Activated CD4-positive, alpha-beta T cell treated with anti-CD3 and anti-CD28 coated beads, Interleukin-2, amount 50 U/mL, for 1 hour (primary cell): ENCODE data around the gene CD302.
"Not testable (repeated sequence)": the region's sequence is repeated elsewhere in the genome, so short reads cannot be mapped to it uniquely, and the experiment has no call there.

Experiments
- DNase-seq: peaks from one replicate; pipeline ENCODE4 v3.0.0-alpha.2; 2020

Gene CD302

DNA sequence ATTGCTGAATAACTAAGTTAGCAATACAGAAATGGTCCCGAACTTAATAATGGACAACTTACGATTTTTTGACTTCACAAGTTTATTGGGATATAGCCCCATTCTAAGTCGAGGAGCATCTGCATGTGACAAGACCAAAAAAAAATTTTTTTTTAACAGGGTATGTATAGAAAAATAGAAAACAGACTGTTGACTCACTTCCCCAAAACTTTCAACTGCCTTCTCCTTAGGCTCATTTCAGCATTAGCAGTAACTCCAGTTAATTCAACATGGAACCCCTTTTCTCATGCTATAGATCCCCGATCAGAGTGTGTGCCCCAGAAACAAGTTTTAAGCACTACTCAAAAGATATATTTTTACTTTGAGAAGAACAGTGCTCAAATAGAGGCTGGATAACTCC lies 5.4 kb downstream of the CD302 start:
- no peak for DNase-seq

DNA sequence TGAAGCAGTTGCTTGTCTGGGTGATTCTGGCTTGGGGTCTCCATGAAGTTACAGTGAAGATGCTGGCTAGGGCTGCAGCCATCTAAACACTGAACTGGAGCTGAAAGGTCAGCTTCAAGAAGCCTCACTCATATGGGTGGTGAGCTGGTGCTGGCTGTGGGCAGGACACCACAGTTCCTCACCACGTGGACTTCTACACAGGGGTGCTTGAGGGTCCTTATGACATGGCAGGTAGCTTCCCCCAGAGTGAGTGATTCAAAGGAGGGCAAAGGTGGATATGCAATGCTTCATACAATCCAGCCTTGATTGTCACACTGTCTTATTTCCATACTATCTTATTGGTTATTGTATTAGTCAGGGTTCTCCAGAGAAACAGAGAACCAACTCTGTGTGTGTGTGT lies 6.0 kb downstream of the CD302 start:
- no peak for DNase-seq

DNA sequence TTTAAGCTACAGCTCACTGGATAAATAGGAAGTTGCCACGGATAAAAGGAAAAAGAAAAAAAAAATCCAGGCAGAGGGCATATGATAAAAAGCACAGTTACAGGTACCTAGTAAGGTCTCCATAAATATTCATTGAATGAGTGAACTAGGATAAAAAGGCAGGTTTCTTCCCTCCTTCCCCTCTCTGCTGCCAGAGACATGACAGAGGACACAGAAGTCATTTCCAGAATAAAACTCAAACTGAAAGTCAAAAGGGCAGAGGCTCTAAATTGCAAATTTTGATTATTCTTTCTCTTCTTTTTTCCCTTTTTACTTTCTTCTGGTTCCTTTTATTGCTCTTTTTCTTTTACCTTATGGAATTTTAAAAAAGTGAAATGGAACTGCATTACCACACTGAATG lies 7.7 kb downstream of the CD302 start:
- DNase-seq, result no peak

GRCh38 chr2:159788253-159788652 lies 9.8 kb downstream of the CD302 start:
- no peak for DNase-seq

DNA sequence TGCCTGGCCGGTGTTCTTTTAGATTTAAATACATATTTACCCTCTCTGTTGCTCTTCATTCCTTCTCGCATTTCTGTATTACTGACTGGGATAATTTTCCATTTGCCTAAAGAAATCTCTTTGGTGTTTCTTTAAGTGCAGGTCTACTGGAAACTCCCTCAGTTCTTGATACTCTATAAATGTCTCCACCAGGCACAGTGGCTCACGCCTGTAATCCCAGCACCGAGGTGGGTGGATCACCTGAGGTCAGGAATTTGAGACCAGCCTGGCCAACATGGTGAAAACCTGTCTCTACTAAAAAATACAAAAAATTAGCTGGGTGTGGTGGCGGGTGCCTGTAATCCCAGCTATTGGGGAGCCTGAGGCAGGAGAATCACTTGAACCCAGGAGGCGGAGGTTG lies 10.4 kb downstream of the CD302 start:
- DNase-seq, result not testable (repeated sequence)

DNA sequence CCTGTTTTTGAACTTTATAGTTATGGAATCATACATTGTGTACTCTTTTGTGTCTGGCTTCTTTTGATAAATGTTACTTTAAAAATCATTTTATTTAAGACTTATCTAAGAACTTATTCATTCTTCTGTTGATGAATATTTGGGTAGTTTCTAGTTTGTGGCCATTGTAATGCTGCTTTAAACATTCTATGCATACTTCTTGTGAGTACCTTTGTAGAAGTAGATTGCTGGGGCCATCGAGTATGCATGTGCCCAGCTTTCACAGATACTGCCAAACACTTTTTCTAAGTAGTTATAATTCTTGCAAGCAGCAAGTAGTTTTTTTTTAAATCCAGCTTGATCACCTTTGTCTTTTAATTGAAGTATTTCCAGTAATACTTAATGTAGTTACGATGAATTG lies 11.1 kb downstream of the CD302 start:
- DNase-seq, result no peak

DNA sequence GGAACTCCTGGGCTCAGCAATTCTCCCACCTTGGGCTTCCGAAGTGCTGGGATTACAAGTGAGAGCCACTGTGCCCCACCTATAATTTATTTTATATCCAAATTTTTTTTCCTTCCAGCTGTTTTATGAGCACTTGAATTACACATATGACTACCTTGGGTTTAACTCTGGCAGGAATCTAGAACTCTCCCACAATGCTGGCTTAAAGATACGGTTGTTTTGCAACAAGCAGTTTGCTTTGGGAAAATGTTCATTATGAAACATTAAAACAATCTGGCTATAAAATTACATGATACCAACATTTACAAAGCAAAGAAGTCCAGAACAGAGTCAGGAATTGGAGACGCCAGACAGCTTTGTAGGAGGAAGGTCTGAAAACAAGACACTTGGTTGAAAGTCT lies 12.8 kb downstream of the CD302 start:
- no peak for DNase-seq

DNA sequence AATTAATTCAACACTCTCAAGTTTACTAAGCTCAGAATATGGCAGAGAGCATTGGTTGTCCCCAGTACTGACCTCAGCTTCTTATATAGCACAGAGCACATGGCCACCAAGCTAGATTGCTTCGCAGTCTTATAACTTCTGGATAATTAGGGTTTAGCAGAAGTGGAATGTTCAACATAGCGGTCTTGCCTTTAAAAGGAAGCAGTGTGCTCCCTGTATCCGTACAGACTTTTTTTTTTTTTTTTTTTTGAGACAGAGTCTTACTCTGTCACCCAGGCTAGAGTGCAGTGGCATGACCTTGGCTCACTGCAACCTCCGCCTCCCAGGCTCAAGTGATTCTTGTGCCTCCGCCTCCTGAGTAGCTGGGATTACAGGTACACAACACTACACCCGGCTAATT lies 13.3 kb downstream of the CD302 start:
- DNase-seq, result not testable (repeated sequence)

- DNase-seq, result no peak
Observed at GRCh38 chr2:159783556-159783955, 14.5 kb downstream of the CD302 start.

- no peak for DNase-seq
Observed at GRCh38 chr2:159776321-159776720, 21.7 kb downstream of the CD302 start.

- no peak for DNase-seq
Observed at GRCh38 chr2:159775021-159775420, 23.0 kb downstream of the CD302 start.

GRCh38 chr2:159774370-159774990 lies 23.5 kb downstream of the CD302 start:
- DNase-seq, result no peak

DNA sequence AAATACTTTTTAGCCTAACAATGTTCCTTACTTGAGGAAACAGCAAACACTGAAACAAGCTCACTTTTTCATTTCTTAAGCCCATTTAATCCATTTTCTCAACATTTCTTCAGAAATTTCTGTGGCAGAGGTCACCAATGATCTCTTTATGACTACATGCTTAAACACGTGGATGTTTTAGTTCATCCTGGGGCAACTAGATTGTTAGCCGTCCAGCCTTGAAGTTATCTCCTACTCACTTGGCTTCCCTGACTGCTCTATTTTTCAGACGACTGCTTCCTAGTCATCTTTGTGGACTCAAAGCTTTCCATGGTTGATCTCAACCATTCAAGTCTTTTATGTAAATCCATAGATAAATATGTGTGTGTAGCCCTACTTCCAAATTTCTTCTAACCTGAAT lies 24.1 kb downstream of the CD302 start:
- DNase-seq, result no peak

DNA sequence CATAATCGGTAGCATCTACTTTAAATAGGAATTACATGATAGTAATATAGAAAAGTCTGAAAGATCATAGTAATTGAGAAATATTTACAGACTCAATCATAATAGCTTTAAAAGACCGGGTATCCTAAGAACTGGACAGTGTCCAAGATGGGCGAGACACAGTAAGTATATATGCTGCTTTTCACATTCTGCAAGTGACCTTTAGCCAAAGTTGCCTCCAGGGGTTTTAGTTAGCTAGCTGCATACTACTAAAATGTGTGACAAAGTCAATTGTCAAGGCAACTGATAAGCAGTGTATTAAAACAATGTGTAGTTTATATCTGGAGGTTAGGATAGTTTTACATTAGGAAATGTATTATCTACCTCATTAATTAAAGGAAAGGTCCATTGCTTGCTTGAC lies 24.6 kb downstream of the CD302 start:
- DNase-seq, result no peak

DNA sequence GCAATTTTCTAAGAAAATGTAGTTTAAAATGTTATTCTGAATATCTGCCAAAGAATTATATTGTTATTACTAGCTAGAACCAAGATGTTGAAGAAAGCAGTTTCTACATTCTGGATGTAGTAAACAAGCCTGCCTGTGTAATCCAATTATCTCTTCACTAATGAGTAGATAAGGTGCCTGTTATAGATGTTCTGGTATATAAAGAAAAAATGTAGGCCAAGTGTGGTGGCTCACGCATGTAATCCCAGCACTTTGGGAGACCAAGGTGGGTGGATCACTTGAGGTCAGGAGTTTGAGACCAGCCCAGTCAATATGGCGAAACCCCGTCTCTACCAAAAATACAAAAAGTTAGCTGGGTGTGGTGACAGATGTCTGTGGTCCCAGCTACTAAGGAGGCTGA lies 28.9 kb downstream of the CD302 start:
- no peak for DNase-seq

- no peak for DNase-seq
Observed at GRCh38 chr2:159762075-159762474, 35.9 kb downstream of the CD302 start.

- no peak for DNase-seq
Observed at GRCh38 chr2:159760326-159760725, 37.7 kb downstream of the CD302 start.

DNA sequence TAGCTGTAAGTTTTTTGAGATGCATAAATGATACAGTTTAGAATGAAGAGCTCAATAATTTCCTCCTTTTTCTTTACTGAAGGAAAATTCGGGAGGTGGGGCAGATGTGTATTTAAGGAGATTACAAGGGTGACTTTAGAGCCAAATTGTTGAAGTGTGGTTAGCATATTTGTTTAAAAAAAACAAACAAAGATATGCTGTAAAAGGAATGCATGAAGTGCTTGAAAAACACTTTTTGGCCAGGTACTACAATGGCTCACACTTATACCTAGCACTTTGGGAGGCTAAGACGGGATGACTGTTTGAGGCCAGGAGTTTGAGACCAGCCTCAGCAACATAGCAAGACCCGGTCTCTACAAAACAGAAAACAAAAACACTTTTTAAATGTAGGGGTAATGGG lies 38.4 kb downstream of the CD302 start:
- DNase-seq, result no peak

DNA sequence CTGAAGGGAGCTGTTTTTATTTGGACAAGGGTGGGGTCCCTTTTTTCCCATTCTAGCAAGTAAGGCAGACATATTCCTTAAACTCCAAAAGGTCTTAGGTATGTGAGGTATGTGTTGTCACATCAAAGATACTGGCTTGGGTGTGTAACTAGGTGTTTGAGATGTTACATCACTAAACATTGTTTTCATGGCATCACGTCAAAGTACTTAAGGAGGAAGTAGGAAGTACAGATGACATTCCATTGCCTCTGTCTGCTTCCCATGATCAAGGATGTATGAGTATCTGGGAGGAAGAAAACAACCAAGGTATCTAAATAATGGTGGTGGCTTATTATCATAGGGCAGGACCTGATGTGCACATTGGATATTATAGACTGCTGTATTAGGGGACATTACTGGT lies 39.3 kb downstream of the CD302 start:
- DNase-seq, result no peak

DNA sequence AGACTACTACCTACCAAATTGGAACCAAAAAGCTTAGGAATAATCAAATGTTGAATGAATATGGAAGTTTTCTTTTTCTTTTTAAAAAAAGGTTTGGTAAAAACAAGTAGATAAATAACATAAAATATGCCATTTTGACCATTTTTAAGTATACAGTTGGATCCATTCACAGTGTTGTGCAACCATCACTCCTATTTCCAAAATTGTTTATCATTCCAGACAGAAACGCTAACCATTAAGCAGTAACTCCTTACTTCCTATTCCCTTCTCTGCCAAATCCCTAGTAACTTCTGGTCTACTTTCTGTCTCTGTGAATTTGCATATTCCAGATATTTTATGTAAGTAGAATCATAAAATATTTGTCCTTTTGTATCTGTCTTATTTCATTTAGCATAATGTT lies 39.8 kb downstream of the CD302 start:
- DNase-seq, result no peak

DNA sequence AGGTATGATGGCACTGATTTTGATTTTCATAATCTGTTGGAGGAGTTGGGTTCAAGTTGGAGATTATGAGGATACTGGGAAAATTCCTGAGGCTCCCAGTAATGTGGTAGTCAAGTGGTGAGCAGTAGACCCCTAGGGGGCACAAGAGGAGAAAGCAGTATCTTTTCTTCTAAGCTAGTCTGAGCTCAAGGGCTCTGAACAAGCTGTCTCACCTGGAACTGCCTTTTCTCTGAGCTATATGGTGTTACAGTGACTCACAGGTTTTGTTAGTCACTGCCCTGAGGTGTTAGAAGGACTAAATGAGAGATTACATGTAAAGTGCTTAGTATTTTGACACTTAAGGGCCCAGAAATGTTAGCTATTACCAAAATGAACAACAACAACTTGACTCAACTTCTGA lies 42.2 kb downstream of the CD302 start:
- no peak for DNase-seq

- no peak for DNase-seq
Observed at GRCh38 chr2:159755014-159755413, 43.0 kb downstream of the CD302 start.

- DNase-seq, result no peak
Observed at GRCh38 chr2:159753797-159754196, 44.2 kb downstream of the CD302 start.

- DNase-seq, result no peak
Observed at GRCh38 chr2:159750873-159751272, 47.1 kb downstream of the CD302 start.

GRCh38 chr2:159748089-159748488 lies 49.9 kb downstream of the CD302 start:
- no peak for DNase-seq

- not testable (repeated sequence) for DNase-seq
Observed at GRCh38 chr2:159745237-159745636, 52.8 kb downstream of the CD302 start.
